GM12878 (cell line): ENCODE measurements around the gene GSTM2. TPM values are rescaled to one million over a fixed set of nuclear protein-coding genes. Genes with fewer than 3 reads are reported as not detected.

Source experiments
- ASH2L ChIP-seq: fragments of 300-600, 200-600 bp; sonication (generic); IDR thresholded peaks from 2 replicates; pipeline ENCODE4 v1.6.1; 2017; ENCODE audit warnings: low read depth, mild to moderate bottlenecking, borderline replicate concordance
- BACH1 ChIP-seq: fragments of 450-650 bp; IDR thresholded peaks from 2 replicates; pipeline ENCODE4 v1.6.1; 2017; ENCODE audit warnings: mild to moderate bottlenecking, borderline replicate concordance
- BCL11A ChIP-seq: IDR thresholded peaks from 2 replicates; pipeline ENCODE4 v1.6.1; 2011; ENCODE audit warnings: low read depth, low read length
- BRCA1 ChIP-seq: IDR thresholded peaks from 2 replicates; pipeline ENCODE4 v1.6.1; 2011; ENCODE audit warnings: low read depth, low read length, improper control_type of control experiment
- DPF2 ChIP-seq: fragments of 450-650 bp; IDR thresholded peaks from 2 replicates; pipeline ENCODE4 v1.6.1; 2017; ENCODE audit warnings: mild to moderate bottlenecking
- FOXK2 ChIP-seq: fragments of 450-650 bp; IDR thresholded peaks from 2 replicates; pipeline ENCODE4 v1.6.1; 2017; ENCODE audit warnings: mild to moderate bottlenecking, moderate library complexity
- FOXM1 ChIP-seq: IDR thresholded peaks from 2 replicates; pipeline ENCODE4 v1.6.1; 2012; ENCODE audit warnings: low read depth, mild to moderate bottlenecking, inconsistent platforms, low read length, moderate library complexity
- IKZF1 ChIP-seq: fragments of 450-650 bp; conservative IDR thresholded peaks from 2 replicates; pipeline ENCODE4 v1.6.1; 2017; ENCODE audit warnings: antibody characterized with exemption, mild to moderate bottlenecking
- NBN ChIP-seq: fragments of 450-650 bp; IDR thresholded peaks from 2 replicates; pipeline ENCODE4 v1.6.1; 2016
- PAX8 ChIP-seq: fragments of 450-650 bp; IDR thresholded peaks from 2 replicates; pipeline ENCODE4 v1.6.1; 2017; ENCODE audit warnings: mild to moderate bottlenecking, moderate library complexity
- POLR2A ChIP-seq: IDR thresholded peaks from 2 replicates; pipeline ENCODE4 v1.6.1; 2011; ENCODE audit warnings: low read depth, mild to moderate bottlenecking, low read length
- SMAD1 ChIP-seq: fragments of 450-650 bp; IDR thresholded peaks from 2 replicates; pipeline ENCODE4 v1.6.1; 2018; ENCODE audit warnings: mild to moderate bottlenecking, low read depth; ENCODE audit not compliant: partially characterized antibody
- SMAD5 ChIP-seq: IDR thresholded peaks from 2 replicates; pipeline ENCODE4 v1.6.1; 2016; ENCODE audit warnings: antibody characterized with exemption, low read depth
- SMC3 ChIP-seq: IDR thresholded peaks from 2 replicates; pipeline ENCODE4 v1.6.1; 2011; ENCODE audit warnings: low read length, improper control_type of control experiment, borderline replicate concordance
- SREBF2 ChIP-seq: IDR thresholded peaks from 2 replicates; pipeline ENCODE4 v1.6.1; 2012; ENCODE audit warnings: mild to moderate bottlenecking, low read length
- SUZ12 ChIP-seq: fragments of 200-600 bp; sonication (generic); IDR thresholded peaks from one replicate; pipeline ENCODE4 v1.6.1; 2018; ENCODE audit warnings: antibody characterized with exemption, mild to moderate bottlenecking; ENCODE audit not compliant: unreplicated experiment
- YBX1 ChIP-seq: fragments of 450-650 bp; IDR thresholded peaks from 2 replicates; pipeline ENCODE4 v1.6.1; 2016; ENCODE audit warnings: antibody characterized with exemption
- ZNF274 ChIP-seq: IDR thresholded peaks from one replicate; pipeline ENCODE4 v1.8.0; 2011; ENCODE audit not compliant: insufficient read length, insufficient read depth
- polyA plus RNA-seq, 11 experiments: library from polyadenylated mRNA; depleted of rRNA in 4 of 11; unstranded in 6 of 11; stranded (reverse) in 5 of 11; fragments of >200 nt; fragmentation: Nextera tagmentation in 4 of 11; fragmentation: Illumina TruSeq in 1 of 11; extraction: Ambion mirVana in 4 of 11; extraction: Trizol in 1 of 11; gene quantifications; 1 replicate in 1 of 11; 2 replicates in 10 of 11; pipeline versions ENCODE4 v1.2.1 to v1.2.3, GENCODE V29; 2011 to 2016; ENCODE audit warnings: inconsistent platforms in 2 of 11, missing spikeins in 2 of 11, low read depth in 1 of 11
- total RNA-seq, 4 experiments: library from RNA; depleted of rRNA in 3 of 4; stranded (reverse); fragments of >200 nt in 3 of 4; fragmentation: Illumina TruSeq in 1 of 4; extraction: Trizol in 1 of 4; gene quantifications; 2 replicates each; pipeline versions ENCODE4 v1.2.1 to v1.2.3, GENCODE V29; 2013 to 2021
- TF ChIP-seq, protein P1 (sequence below): IDR thresholded peaks from 2 replicates; pipeline ENCODE4 v1.6.1; 2011; ENCODE audit warnings: borderline replicate concordance, low read depth, mild to moderate bottlenecking, moderate library complexity, mixed read lengths, low read length; ENCODE audit not compliant: insufficient read depth; ENCODE audit errors: extremely low read length
- TF ChIP-seq, protein P2 (sequence below): IDR thresholded peaks from 2 replicates; pipeline ENCODE4 v1.6.1; 2012; ENCODE audit warnings: low read depth, low read length, improper control_type of control experiment
- TF ChIP-seq, protein P3 (sequence below): IDR thresholded peaks from 2 replicates; pipeline ENCODE4 v1.6.1; 2012; ENCODE audit warnings: low read depth, low read length, improper control_type of control experiment
- TF ChIP-seq, protein P4 (sequence below): fragments of 450-650 bp; conservative IDR thresholded peaks from 2 replicates; pipeline ENCODE4 v1.6.1; 2017; ENCODE audit warnings: mild to moderate bottlenecking, moderate library complexity
- TF ChIP-seq, protein P5 (sequence below): fragments of 450-650 bp; IDR thresholded peaks from 2 replicates; pipeline ENCODE4 v1.6.1; 2017; ENCODE audit warnings: mild to moderate bottlenecking, moderate library complexity

GSTM2 gene
- total and polyA plus RNA-seq, 10 of the 15 experiments (the other 5 are each of a cell fraction or from before 2014, with no cell fraction given): 8.3 to 32.3 (median 20.2) TPM

DNA sequence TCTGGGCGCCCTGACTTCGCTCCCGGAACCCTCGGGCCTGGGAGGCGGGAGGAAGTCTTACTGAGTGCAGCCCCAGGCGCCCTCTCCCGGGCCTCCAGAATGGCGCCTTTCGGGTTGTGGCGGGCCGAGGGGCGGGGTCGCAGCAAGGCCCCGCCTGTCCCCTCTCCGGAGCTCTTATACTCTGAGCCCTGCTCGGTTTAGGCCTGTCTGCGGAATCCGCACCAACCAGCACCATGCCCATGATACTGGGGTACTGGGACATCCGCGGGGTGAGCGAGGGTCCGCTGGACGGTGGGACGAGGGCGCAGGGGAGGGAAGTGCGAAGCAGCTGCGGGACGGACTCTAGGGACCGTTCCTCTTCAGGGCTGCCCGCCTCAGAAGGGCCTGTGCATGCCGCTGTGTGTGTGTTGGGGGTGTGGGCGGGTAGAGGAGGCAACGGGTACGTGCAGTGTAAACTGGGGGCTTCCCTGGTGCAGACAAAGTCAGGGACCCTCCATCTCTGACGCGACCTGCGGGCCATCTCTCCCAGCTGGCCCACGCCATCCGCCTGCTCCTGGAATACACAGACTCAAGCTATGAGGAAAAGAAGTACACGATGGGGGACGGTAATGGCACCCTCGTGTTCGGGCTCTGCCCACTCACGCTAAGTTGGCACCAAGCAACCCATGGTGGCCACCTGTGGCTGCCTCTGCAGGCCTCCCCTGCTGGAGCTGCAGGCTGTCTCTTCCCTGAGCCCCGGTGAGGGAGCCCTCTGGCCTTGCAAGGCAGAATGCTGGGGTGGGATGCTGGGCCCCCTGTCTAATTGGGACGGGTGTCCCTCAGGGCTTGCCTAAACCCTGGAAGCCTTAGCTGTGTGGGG lies 20.0 kb downstream of the GSTM2 start, which contains the start of gene GSTM1 (continued):
- TF ChIP-seq SMC3 (no peak; the same call in 1 of the 2 replicates), SMAD1 (no peak), SUZ12 (no peak), SREBF2 (no peak), FOXM1 (no peak), SMAD5 (no peak), FOXK2 (no peak), BRCA1 (no peak), BACH1 (no peak), BCL11A (no peak), DPF2 (peak; percentile 23; the same call in 1 of the 2 replicates), IKZF1 (peak; percentile 39; the same call in 1 of the 2 replicates), YBX1 (no peak), NBN (0 out of 2 replicates have a peak, but pooled peaks have one; percentile 21), PAX8 (no peak), ASH2L (no peak), POLR2A (peak; percentile 83), ZNF274 (no peak)
- TF ChIP-seq, protein P1, sequence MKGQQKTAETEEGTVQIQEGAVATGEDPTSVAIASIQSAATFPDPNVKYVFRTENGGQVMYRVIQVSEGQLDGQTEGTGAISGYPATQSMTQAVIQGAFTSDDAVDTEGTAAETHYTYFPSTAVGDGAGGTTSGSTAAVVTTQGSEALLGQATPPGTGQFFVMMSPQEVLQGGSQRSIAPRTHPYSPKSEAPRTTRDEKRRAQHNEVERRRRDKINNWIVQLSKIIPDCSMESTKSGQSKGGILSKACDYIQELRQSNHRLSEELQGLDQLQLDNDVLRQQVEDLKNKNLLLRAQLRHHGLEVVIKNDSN: no peak
- TF ChIP-seq, protein P2, sequence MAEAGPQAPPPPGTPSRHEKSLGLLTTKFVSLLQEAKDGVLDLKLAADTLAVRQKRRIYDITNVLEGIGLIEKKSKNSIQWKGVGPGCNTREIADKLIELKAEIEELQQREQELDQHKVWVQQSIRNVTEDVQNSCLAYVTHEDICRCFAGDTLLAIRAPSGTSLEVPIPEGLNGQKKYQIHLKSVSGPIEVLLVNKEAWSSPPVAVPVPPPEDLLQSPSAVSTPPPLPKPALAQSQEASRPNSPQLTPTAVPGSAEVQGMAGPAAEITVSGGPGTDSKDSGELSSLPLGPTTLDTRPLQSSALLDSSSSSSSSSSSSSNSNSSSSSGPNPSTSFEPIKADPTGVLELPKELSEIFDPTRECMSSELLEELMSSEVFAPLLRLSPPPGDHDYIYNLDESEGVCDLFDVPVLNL: no peak
- TF ChIP-seq, protein P3, sequence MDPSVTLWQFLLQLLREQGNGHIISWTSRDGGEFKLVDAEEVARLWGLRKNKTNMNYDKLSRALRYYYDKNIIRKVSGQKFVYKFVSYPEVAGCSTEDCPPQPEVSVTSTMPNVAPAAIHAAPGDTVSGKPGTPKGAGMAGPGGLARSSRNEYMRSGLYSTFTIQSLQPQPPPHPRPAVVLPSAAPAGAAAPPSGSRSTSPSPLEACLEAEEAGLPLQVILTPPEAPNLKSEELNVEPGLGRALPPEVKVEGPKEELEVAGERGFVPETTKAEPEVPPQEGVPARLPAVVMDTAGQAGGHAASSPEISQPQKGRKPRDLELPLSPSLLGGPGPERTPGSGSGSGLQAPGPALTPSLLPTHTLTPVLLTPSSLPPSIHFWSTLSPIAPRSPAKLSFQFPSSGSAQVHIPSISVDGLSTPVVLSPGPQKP: no peak
- TF ChIP-seq, protein P4, sequence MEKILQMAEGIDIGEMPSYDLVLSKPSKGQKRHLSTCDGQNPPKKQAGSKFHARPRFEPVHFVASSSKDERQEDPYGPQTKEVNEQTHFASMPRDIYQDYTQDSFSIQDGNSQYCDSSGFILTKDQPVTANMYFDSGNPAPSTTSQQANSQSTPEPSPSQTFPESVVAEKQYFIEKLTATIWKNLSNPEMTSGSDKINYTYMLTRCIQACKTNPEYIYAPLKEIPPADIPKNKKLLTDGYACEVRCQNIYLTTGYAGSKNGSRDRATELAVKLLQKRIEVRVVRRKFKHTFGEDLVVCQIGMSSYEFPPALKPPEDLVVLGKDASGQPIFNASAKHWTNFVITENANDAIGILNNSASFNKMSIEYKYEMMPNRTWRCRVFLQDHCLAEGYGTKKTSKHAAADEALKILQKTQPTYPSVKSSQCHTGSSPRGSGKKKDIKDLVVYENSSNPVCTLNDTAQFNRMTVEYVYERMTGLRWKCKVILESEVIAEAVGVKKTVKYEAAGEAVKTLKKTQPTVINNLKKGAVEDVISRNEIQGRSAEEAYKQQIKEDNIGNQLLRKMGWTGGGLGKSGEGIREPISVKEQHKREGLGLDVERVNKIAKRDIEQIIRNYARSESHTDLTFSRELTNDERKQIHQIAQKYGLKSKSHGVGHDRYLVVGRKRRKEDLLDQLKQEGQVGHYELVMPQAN: no peak
- TF ChIP-seq, protein P5, sequence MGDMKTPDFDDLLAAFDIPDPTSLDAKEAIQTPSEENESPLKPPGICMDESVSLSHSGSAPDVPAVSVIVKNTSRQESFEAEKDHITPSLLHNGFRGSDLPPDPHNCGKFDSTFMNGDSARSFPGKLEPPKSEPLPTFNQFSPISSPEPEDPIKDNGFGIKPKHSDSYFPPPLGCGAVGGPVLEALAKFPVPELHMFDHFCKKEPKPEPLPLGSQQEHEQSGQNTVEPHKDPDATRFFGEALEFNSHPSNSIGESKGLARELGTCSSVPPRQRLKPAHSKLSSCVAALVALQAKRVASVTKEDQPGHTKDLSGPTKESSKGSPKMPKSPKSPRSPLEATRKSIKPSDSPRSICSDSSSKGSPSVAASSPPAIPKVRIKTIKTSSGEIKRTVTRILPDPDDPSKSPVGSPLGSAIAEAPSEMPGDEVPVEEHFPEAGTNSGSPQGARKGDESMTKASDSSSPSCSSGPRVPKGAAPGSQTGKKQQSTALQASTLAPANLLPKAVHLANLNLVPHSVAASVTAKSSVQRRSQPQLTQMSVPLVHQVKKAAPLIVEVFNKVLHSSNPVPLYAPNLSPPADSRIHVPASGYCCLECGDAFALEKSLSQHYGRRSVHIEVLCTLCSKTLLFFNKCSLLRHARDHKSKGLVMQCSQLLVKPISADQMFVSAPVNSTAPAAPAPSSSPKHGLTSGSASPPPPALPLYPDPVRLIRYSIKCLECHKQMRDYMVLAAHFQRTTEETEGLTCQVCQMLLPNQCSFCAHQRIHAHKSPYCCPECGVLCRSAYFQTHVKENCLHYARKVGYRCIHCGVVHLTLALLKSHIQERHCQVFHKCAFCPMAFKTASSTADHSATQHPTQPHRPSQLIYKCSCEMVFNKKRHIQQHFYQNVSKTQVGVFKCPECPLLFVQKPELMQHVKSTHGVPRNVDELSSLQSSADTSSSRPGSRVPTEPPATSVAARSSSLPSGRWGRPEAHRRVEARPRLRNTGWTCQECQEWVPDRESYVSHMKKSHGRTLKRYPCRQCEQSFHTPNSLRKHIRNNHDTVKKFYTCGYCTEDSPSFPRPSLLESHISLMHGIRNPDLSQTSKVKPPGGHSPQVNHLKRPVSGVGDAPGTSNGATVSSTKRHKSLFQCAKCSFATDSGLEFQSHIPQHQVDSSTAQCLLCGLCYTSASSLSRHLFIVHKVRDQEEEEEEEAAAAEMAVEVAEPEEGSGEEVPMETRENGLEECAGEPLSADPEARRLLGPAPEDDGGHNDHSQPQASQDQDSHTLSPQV: no peak
